ENCODE results near the gene HLCS.

DNA sequence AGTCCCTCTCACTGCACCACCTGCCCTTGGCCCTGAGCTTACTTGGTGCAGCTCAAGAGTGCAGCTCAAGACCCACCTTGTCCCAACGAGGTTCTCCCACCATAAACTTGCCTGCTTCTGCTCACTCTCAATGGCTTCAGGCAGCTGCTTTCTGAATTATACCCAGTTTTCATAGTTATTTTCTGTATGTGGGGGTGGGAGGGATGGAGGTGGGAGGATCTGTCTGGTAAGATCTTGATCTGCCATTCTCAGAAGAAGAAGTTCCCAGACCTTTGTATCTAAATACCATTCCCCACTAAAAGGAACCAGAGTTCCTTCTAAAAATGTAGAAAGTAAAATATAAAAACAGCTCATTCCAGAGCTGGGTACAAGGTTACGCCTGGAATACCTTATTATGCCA lies 156.0 kb downstream of the HLCS start:
- TF ChIP-seq, protein P1, sequence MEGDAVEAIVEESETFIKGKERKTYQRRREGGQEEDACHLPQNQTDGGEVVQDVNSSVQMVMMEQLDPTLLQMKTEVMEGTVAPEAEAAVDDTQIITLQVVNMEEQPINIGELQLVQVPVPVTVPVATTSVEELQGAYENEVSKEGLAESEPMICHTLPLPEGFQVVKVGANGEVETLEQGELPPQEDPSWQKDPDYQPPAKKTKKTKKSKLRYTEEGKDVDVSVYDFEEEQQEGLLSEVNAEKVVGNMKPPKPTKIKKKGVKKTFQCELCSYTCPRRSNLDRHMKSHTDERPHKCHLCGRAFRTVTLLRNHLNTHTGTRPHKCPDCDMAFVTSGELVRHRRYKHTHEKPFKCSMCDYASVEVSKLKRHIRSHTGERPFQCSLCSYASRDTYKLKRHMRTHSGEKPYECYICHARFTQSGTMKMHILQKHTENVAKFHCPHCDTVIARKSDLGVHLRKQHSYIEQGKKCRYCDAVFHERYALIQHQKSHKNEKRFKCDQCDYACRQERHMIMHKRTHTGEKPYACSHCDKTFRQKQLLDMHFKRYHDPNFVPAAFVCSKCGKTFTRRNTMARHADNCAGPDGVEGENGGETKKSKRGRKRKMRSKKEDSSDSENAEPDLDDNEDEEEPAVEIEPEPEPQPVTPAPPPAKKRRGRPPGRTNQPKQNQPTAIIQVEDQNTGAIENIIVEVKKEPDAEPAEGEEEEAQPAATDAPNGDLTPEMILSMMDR (IDR thresholded peaks at IDR 0.05), result no peak
- no peak for TF ChIP-seq POLR2A (IDR thresholded peaks at IDR 0.05)
